Endodermal cell (in vitro differentiated cells): Measurements from ENCODE around the gene VRK1. TPM values are rescaled to one million over a fixed set of nuclear protein-coding genes. Genes with fewer than 3 reads are reported as not detected.

ENCODE experiments used
- DNase-seq: peaks from one replicate; pipeline ENCODE4 v3.0.0-alpha.2; 2017
- H3K27ac ChIP-seq: 2 replicates; pipeline ENCODE4 v1.5.1; 2013; ENCODE audit warnings: mild to moderate bottlenecking, low read depth, low read length, moderate library complexity
- H3K27me3 ChIP-seq: 2 replicates; pipeline ENCODE4 v1.6.1; 2013; ENCODE audit warnings: mild to moderate bottlenecking, low read length, moderate library complexity; ENCODE audit not compliant: insufficient read depth, control insufficient read depth, poor library complexity, severe bottlenecking
- H3K36me3 ChIP-seq: 2 replicates; pipeline ENCODE4 v1.7.0; 2013; ENCODE audit warnings: mild to moderate bottlenecking, low read length, moderate library complexity; ENCODE audit not compliant: control insufficient read depth, insufficient read depth
- H3K4me1 ChIP-seq: one replicate; pipeline ENCODE4 v1.7.0; 2013; ENCODE audit warnings: low read length; ENCODE audit not compliant: control insufficient read depth, insufficient read depth
- H3K4me3 ChIP-seq: 2 replicates; pipeline ENCODE4 v1.5.1; 2013; ENCODE audit warnings: mild to moderate bottlenecking, low read length, moderate library complexity
- H3K9ac ChIP-seq: 2 replicates; pipeline ENCODE4 v1.6.1; 2013; ENCODE audit warnings: mild to moderate bottlenecking, low read length, moderate library complexity; ENCODE audit not compliant: poor library complexity, severe bottlenecking; ENCODE audit errors: extremely low read depth
- H3K9me3 ChIP-seq: 2 replicates; pipeline ENCODE4 v1.6.1; 2013; ENCODE audit warnings: mild to moderate bottlenecking, low read length, moderate library complexity; ENCODE audit not compliant: control insufficient read depth
- H3K27ac Mint-ChIP-seq: 2 replicates; pipeline ENCODE4 v1.8.0; 2020; ENCODE audit warnings: mixed read lengths
- H3K27me3 Mint-ChIP-seq: 2 replicates; pipeline ENCODE4 v1.8.0; 2021; ENCODE audit warnings: mild to moderate bottlenecking, mixed read lengths; ENCODE audit not compliant: insufficient read depth
- H3K36me3 Mint-ChIP-seq: 2 replicates; pipeline ENCODE4 v1.8.0; 2020; ENCODE audit warnings: low read depth, mixed read lengths
- H3K4me1 Mint-ChIP-seq: 2 replicates; pipeline ENCODE4 v1.8.0; 2020; ENCODE audit warnings: mixed read lengths
- H3K4me3 Mint-ChIP-seq: 2 replicates; pipeline ENCODE4 v1.8.0; 2020; ENCODE audit warnings: mild to moderate bottlenecking, moderate library complexity, mixed read lengths
- H3K9me3 Mint-ChIP-seq: 2 replicates; pipeline ENCODE4 v1.8.0; 2020; ENCODE audit warnings: mild to moderate bottlenecking, mixed read lengths
- WGBS, 2 experiments: methylation state at CpG; one replicate each; pipeline versions ENCODE4 v1.1.5 to v1.1.7; 2013; ENCODE audit warnings: missing lambda C conversion rate in 2 of 2, mixed read lengths in 1 of 2; ENCODE audit not compliant: insufficient coverage in 1 of 2, insufficient read length in 1 of 2; 5-methylcytosine and 5-hydroxymethylcytosine counted together
- total RNA-seq, 2 donors: library from RNA; stranded (reverse); fragmentation: NEBNext Ultra II Directional in 1 of 2; extraction: Animal tissue kit (Norgen Biotek cat#: 25700) in 1 of 2; gene quantifications; 2 replicates in 1 of 2; 3 replicates in 1 of 2; pipeline ENCODE4 v1.2.1, GENCODE V29; 2021
- TF ChIP-seq, protein P1 (sequence below): fragments of 200-600 bp; sonication (generic); conservative IDR thresholded peaks from 2 replicates; pipeline ENCODE4 v1.5.0; 2021; ENCODE audit warnings: antibody characterized with exemption, mild to moderate bottlenecking

The VRK1 gene
- total RNA-seq, 2 donors from 2014 or later: 39.1 to 54.9 TPM

DNA sequence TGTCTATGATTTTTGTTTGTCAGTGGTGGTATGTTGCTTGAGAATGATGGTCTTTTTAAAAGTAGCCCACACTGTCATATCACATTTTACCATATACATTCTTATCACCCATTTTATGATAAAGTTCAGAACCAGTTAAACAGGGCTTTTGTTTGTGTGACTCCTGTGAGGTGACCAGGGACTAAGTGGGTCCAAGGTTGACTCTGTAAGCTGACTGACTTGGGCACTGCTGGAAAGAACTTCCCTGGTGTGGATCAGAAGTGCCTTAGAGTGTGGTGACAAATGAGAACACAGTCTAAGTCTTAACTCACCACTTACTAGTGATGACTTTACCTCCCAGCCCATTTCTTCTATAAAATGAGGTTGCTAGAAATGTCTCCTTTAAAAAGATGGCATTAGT, 52.6 kb downstream of the VRK1 start:
- peaks cover 21% of the 10 kb centered on the region for H3K36me3 Mint-ChIP-seq
- no peak overlapping the region for H3K27ac Mint-ChIP-seq
- H3K27me3 ChIP-seq: no peaks in the 10 kb centered on the region

DNA sequence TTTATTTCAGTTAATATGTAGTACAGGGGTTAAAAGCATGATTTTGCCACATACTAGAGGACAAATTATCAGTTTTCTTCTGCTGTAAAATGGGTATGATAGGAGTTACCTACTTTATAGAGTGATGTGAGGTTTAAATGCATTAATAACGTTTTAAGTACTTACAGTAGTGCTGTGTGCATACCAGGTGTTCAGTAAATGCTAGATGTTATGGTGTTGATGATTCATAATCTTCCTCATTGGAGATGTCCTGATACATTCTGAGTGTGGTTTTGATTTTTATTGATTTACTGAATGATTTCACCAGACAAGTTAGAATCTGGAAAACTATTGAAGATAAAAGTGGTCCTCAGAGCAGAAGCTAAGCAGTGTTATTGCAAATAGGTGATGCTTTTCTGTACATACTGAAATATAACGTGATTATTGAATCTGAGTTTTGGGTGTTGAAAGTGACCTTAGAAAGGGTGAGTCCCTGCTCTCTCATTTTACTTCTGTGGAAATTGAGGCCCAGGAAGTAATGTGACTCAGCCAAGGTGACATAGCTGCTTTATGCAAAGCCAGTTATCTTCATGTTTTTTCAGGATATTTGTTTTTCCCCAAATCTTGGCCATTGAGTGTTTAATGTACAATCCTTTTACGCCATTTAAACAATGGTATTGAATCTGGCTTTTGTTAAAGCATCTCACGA, 54.7 kb downstream of the VRK1 start:
- H3K36me3 Mint-ChIP-seq: peaks cover 25% of the 10 kb centered on the region
- no peak overlapping the region for H3K4me3 ChIP-seq
- peaks cover 10% of the 10 kb centered on the region for H3K4me1 Mint-ChIP-seq
- no peaks in the 10 kb centered on the region for H3K9me3 Mint-ChIP-seq
- no peak overlapping the region for H3K27ac Mint-ChIP-seq
- H3K4me3 Mint-ChIP-seq: no peak overlapping the region
- no peaks in the 10 kb centered on the region for H3K4me1 ChIP-seq
- H3K27me3 Mint-ChIP-seq: no peaks in the 10 kb centered on the region
- H3K9ac ChIP-seq: no peak overlapping the region
- TF ChIP-seq, protein P1, sequence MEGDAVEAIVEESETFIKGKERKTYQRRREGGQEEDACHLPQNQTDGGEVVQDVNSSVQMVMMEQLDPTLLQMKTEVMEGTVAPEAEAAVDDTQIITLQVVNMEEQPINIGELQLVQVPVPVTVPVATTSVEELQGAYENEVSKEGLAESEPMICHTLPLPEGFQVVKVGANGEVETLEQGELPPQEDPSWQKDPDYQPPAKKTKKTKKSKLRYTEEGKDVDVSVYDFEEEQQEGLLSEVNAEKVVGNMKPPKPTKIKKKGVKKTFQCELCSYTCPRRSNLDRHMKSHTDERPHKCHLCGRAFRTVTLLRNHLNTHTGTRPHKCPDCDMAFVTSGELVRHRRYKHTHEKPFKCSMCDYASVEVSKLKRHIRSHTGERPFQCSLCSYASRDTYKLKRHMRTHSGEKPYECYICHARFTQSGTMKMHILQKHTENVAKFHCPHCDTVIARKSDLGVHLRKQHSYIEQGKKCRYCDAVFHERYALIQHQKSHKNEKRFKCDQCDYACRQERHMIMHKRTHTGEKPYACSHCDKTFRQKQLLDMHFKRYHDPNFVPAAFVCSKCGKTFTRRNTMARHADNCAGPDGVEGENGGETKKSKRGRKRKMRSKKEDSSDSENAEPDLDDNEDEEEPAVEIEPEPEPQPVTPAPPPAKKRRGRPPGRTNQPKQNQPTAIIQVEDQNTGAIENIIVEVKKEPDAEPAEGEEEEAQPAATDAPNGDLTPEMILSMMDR: no peak
- no peaks in the 10 kb centered on the region for H3K27me3 ChIP-seq
- H3K36me3 ChIP-seq: peaks cover 45% of the 10 kb centered on the region
- H3K9me3 ChIP-seq: no peaks in the 10 kb centered on the region
- H3K27ac ChIP-seq: no peak overlapping the region
- 92 to 94% methylated on average over 4 of the region's 4 CpGs for WGBS, 2 experiments
- DNase-seq: no peak

More for the DNA sequence above, 52.6 kb downstream of the VRK1 start:
- Histone ChIP-seq H3K36me3 (peaks cover 36% of the 10 kb centered on the region), H3K27ac (no peak overlapping the region), H3K9me3 (no peaks in the 10 kb centered on the region), H3K4me3 (no peak overlapping the region), H3K9ac (no peak overlapping the region), H3K4me1 (no peaks in the 10 kb centered on the region)
- no peak overlapping the region for H3K4me3 Mint-ChIP-seq
- H3K9me3 Mint-ChIP-seq: no peaks in the 10 kb centered on the region
- H3K27me3 Mint-ChIP-seq: no peaks in the 10 kb centered on the region
- TF ChIP-seq, protein P1: no peak
- peaks cover 10% of the 10 kb centered on the region for H3K4me1 Mint-ChIP-seq
- DNase-seq: no peak

DNA sequence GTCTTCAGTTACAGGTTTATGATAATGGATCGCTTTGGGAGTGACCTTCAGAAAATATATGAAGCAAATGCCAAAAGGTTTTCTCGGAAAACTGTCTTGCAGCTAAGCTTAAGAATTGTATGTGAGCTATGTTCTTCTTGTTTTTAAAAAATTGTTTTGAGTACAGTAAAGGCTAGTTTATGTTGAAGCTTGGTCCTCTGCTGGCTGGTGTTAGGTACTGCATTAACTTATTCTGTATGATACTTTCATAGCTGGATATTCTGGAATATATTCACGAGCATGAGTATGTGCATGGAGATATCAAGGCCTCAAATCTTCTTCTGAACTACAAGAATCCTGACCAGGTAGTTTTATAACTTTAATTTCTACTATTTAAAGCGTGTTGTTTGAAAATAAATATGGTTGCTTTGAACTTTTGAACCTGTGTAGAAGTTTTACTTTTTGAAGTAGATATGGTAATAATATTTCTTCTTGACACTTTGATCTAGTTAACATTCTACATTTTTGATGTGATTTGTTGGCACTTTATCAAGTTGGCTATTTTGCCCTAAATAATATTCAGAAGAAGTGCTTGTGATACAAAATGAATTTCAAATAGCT, 55.7 kb downstream of the VRK1 start:
- Mint-ChIP-seq H3K27me3 (no peaks in the 10 kb centered on the region), H3K4me3 (no peak overlapping the region), H3K36me3 (peaks cover 24% of the 10 kb centered on the region), H3K9me3 (no peaks in the 10 kb centered on the region), H3K4me1 (peaks cover 5% of the 10 kb centered on the region), H3K27ac (no peak overlapping the region)
- H3K4me3 ChIP-seq: no peak overlapping the region
- H3K9ac ChIP-seq: no peak overlapping the region
- TF ChIP-seq, protein P1: peak; percentile 82
- DNase-seq: no peak
- WGBS, 2 experiments: 78 to 81% methylated on average over 2 to 4 of the region's 4 CpGs
- peaks cover 44% of the 10 kb centered on the region for H3K36me3 ChIP-seq
- H3K4me1 ChIP-seq: no peaks in the 10 kb centered on the region
- no peaks in the 10 kb centered on the region for H3K27me3 ChIP-seq
- H3K9me3 ChIP-seq: no peaks in the 10 kb centered on the region
- no peak overlapping the region for H3K27ac ChIP-seq
